DOHH2 (cell line): Measurements from ENCODE around the gene DZIP1L.

Experiments
- CTCF ChIP-seq: fragments of 200-600 bp; sonication (generic); IDR thresholded peaks from one replicate; pipeline ENCODE4 v1.5.1; 2014; ENCODE audit warnings: antibody characterized with exemption, mild to moderate bottlenecking, low read depth, low read length; ENCODE audit not compliant: poor library complexity, severe bottlenecking
- EZH2phosphoT487 ChIP-seq: fragments of 200-600 bp; sonication (generic); IDR thresholded peaks from 2 replicates; pipeline ENCODE4 v1.6.1; 2017; ENCODE audit warnings: borderline replicate concordance, mild to moderate bottlenecking, antibody characterized with exemption, low read length, moderate library complexity, mixed read lengths

DNA sequence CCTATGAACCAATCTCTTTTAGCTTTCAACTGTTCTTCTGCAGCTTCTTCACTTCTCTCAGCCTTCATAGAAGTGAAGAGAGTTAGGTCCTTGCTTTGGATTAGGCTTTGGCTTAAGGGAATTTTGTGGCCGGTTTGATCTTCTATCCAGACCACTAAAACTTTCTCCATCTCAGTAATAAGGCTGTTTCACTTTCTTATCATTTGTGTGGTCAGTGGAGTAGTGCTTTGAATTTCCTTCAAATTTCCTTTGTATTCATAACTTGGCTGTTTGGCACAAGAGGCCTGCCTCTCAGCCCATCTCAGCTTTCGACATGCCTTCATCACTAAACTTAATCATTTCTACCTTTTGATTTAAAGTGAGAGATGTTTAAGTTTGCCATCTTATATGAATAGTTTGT, 21.7 kb downstream of the DZIP1L start:
- TF ChIP-seq CTCF (no peak), EZH2phosphoT487 (no peak)
